ENCODE data around the gene RBM23.
"Not testable (repeated sequence)": the region's sequence is repeated elsewhere in the genome, so short reads cannot be mapped to it uniquely, and the experiment has no call there.

RBM23 gene

GRCh38 chr14:22915886-22916521 lies 2.9 kb downstream of the RBM23 start:
- no peak for FAIRE-seq

- not testable (repeated sequence) for FAIRE-seq
These were observed 4.1 kb downstream of the RBM23 start for GRCh38 chr14:22914836-22915235.

GRCh38 chr14:22910916-22911315 lies 8.0 kb downstream of the RBM23 start:
- no peak for FAIRE-seq

GRCh38 chr14:22908601-22909000 lies 10.3 kb downstream of the RBM23 start:
- no peak for FAIRE-seq

- FAIRE-seq, result no peak
These were observed 11.5 kb downstream of the RBM23 start for GRCh38 chr14:22907429-22907828.

GRCh38 chr14:22906073-22906472 lies 12.9 kb downstream of the RBM23 start:
- no peak for FAIRE-seq

GRCh38 chr14:22905627-22906026 lies 13.3 kb downstream of the RBM23 start:
- no peak for FAIRE-seq

GRCh38 chr14:22903742-22904087 lies 15.2 kb downstream of the RBM23 start:
- FAIRE-seq, result no peak

- FAIRE-seq, result no peak
These were observed 17.1 kb downstream of the RBM23 start for GRCh38 chr14:22901799-22902198.

GRCh38 chr14:22900081-22900799 lies 18.7 kb downstream of the RBM23 start:
- no peak for FAIRE-seq

- FAIRE-seq, result no peak
These were observed 20.5 kb downstream of the RBM23 start for GRCh38 chr14:22898302-22899090.

- FAIRE-seq, result no peak
These were observed 21.6 kb downstream of the RBM23 start for GRCh38 chr14:22897357-22897756.

- no peak for FAIRE-seq
These were observed 22.2 kb downstream of the RBM23 start for GRCh38 chr14:22896760-22897159.

GRCh38 chr14:22896356-22896755 lies 22.6 kb downstream of the RBM23 start:
- FAIRE-seq, result no peak

GRCh38 chr14:22895402-22895801 lies 23.5 kb downstream of the RBM23 start:
- FAIRE-seq, result no peak

- no peak for FAIRE-seq
These were observed 25.2 kb downstream of the RBM23 start for GRCh38 chr14:22893706-22894105.

GRCh38 chr14:22892488-22892887 lies 26.5 kb downstream of the RBM23 start:
- no peak for FAIRE-seq

GRCh38 chr14:22890416-22890815 lies 28.5 kb downstream of the RBM23 start:
- FAIRE-seq, result no peak

GRCh38 chr14:22888662-22889061 lies 30.3 kb downstream of the RBM23 start:
- FAIRE-seq, result no peak

- no peak for FAIRE-seq
These were observed 31.0 kb downstream of the RBM23 start for GRCh38 chr14:22887990-22888378.

- no peak for FAIRE-seq
These were observed 31.5 kb downstream of the RBM23 start for GRCh38 chr14:22887260-22887989.

GRCh38 chr14:22886500-22887259 lies 32.3 kb downstream of the RBM23 start:
- no peak for FAIRE-seq

GRCh38 chr14:22885975-22886374 lies 33.0 kb downstream of the RBM23 start:
- no peak for FAIRE-seq

All from islet of Langerhans (tissue), 1 donor.